Tibial artery (tissue), 4 donors: Measurements from ENCODE around the gene RAMAC.

Experiments
- DNase-seq, 2 donors: peaks; one replicate each; pipeline ENCODE4 v3.0.0-alpha.2; 2019
- H3K27ac ChIP-seq, 2 donors: fragments of 200-600 bp; sonication (generic) in 1 of 2; 1 replicate in 1 of 2; 2 replicates in 1 of 2; pipeline ENCODE4 v1.5.1; 2018 to 2019; ENCODE audit warnings: mild to moderate bottlenecking in 1 of 2
- H3K27me3 ChIP-seq, 2 donors: fragments of 200-600 bp; sonication (generic) in 1 of 2; one replicate each; pipeline versions ENCODE4 v1.5.1 to v1.6.0; 2016 to 2019
- H3K36me3 ChIP-seq, 3 donors: fragments of 200-600 bp; sonication (generic) in 2 of 3; one replicate each; pipeline ENCODE4 v1.5.1; 2016 to 2019; ENCODE audit warnings: mild to moderate bottlenecking in 2 of 3
- H3K4me1 ChIP-seq, 4 donors: fragments of 200-600 bp; sonication (generic) in 2 of 4; 1 replicate in 3 of 4; 2 replicates in 1 of 4; pipeline ENCODE4 v1.5.1; 2016 to 2019
- H3K4me3 ChIP-seq, 2 donors: fragments of 200-600 bp; sonication (generic) in 1 of 2; 1 replicate in 1 of 2; 2 replicates in 1 of 2; pipeline ENCODE4 v1.5.1; 2018 to 2019; ENCODE audit warnings: mild to moderate bottlenecking in 2 of 2
- H3K9me3 ChIP-seq, 3 donors: fragments of 200-600 bp; sonication (generic) in 1 of 3; one replicate each; pipeline ENCODE4 v1.5.1; 2016 to 2019
- intact Hi-C: fragments of 100-400 bp; cut with DNase I; formaldehyde crosslinking; loops from one replicate; pipeline ENCODE4 v1.15.0; 2023; ENCODE audit warnings: low total_unique reads
- TF ChIP-seq, protein P1 (sequence below), 2 experiments: fragments of 200-600 bp in 1 of 2; fragments of 450-650 bp in 1 of 2; IDR thresholded peaks; one replicate each; pipeline ENCODE4 v1.5.1; 2017 to 2019; ENCODE audit warnings: antibody characterized with exemption in 2 of 2, mild to moderate bottlenecking in 1 of 2, moderate library complexity in 1 of 2

RAMAC gene

GRCh38 chr15:82977076-82977475 is 8.9 kb upstream of the RAMAC start:
- Histone ChIP-seq H3K27me3 (no peaks in the 10 kb centered on the region), H3K4me1 (no peaks in the 10 kb centered on the region), H3K27ac (no peak overlapping the region), H3K4me3 (no peak overlapping the region), H3K9me3 (no peaks in the 10 kb centered on the region), H3K36me3 (no peaks in the 10 kb centered on the region)
- no peak for DNase-seq
- TF ChIP-seq, protein P1, sequence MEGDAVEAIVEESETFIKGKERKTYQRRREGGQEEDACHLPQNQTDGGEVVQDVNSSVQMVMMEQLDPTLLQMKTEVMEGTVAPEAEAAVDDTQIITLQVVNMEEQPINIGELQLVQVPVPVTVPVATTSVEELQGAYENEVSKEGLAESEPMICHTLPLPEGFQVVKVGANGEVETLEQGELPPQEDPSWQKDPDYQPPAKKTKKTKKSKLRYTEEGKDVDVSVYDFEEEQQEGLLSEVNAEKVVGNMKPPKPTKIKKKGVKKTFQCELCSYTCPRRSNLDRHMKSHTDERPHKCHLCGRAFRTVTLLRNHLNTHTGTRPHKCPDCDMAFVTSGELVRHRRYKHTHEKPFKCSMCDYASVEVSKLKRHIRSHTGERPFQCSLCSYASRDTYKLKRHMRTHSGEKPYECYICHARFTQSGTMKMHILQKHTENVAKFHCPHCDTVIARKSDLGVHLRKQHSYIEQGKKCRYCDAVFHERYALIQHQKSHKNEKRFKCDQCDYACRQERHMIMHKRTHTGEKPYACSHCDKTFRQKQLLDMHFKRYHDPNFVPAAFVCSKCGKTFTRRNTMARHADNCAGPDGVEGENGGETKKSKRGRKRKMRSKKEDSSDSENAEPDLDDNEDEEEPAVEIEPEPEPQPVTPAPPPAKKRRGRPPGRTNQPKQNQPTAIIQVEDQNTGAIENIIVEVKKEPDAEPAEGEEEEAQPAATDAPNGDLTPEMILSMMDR (IDR thresholded peaks at IDR 0.05), result no peak
- intact Hi-C loops, result no loop called here

- no peaks in the 10 kb centered on the region for H3K9me3 ChIP-seq
- no peaks in the 10 kb centered on the region for H3K36me3 ChIP-seq
- TF ChIP-seq, protein P1 (IDR thresholded peaks at IDR 0.05), result no peak
- H3K27me3 ChIP-seq, result no peaks in the 10 kb centered on the region
- no peaks in the 10 kb centered on the region for H3K4me1 ChIP-seq
- H3K4me3 ChIP-seq, result no peak overlapping the region
- intact Hi-C loops, result no loop called here
- no peak for DNase-seq
- no peak overlapping the region for H3K27ac ChIP-seq
Observed at GRCh38 chr15:82978438-82978837, 7.6 kb upstream of the RAMAC start.

DNA sequence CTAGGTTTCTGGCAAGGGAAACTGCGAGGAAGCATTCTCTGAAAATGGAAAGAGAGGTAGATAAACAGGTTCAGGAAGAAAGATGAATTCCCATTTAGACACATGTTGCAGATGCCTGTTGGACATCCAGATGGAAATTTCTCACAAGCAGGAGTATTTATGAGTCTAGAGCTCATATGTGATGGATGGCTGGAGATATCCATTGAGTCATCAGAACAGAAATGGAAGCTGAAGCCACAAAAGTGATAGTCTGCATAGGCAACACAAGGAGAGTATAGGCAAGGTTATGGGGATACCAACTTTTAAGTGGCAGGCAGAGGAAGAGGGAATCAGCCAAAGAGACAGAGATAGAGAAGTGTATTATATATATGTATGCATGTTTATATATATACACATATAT is 6.3 kb upstream of the RAMAC start:
- no peak overlapping the region for H3K27ac ChIP-seq
- intact Hi-C loops, result no loop called here
- no peaks in the 10 kb centered on the region for H3K36me3 ChIP-seq
- H3K4me3 ChIP-seq, result no peak overlapping the region
- no peak for DNase-seq
- H3K9me3 ChIP-seq, result no peaks in the 10 kb centered on the region
- H3K4me1 ChIP-seq, result no peaks in the 10 kb centered on the region
- TF ChIP-seq, protein P1 (IDR thresholded peaks at IDR 0.05), result no peak
- no peaks in the 10 kb centered on the region for H3K27me3 ChIP-seq

GRCh38 chr15:82980981-82981380 is 5.0 kb upstream of the RAMAC start:
- DNase-seq, result no peak
- H3K27ac ChIP-seq, result no peak overlapping the region
- no peak overlapping the region for H3K4me3 ChIP-seq
- H3K36me3 ChIP-seq, result no peaks in the 10 kb centered on the region
- TF ChIP-seq, protein P1 (IDR thresholded peaks at IDR 0.05), result no peak
- intact Hi-C loops, result no loop called here
- H3K4me1 ChIP-seq, result peaks cover 0 to 5% (median 4%) of the 10 kb centered on the region in 4 donors
- no peaks in the 10 kb centered on the region for H3K27me3 ChIP-seq
- no peaks in the 10 kb centered on the region for H3K9me3 ChIP-seq

GRCh38 chr15:82986442-82986780 is 401 bp downstream of the RAMAC start:
- intact Hi-C loops, result no loop called here
- peak overlapping the region; percentile 68 to 92 for H3K4me3 ChIP-seq
- TF ChIP-seq, protein P1 (IDR thresholded peaks at IDR 0.05), result no peak
- no peaks in the 10 kb centered on the region for H3K27me3 ChIP-seq
- H3K4me1 ChIP-seq, result peaks cover 0 to 18% (median 14%) of the 10 kb centered on the region in 4 donors
- DNase-seq, result no peak
- peak overlapping the region; percentile 75 to 78 for H3K27ac ChIP-seq
- H3K36me3 ChIP-seq, result peaks cover 20 to 21% (median 20%) of the 10 kb centered on the region in 3 donors
- H3K9me3 ChIP-seq, result no peaks in the 10 kb centered on the region

- intact Hi-C loops, result no loop called here
- H3K4me3 ChIP-seq, result no peak overlapping the region
- TF ChIP-seq, protein P1 (IDR thresholded peaks at IDR 0.05), result no peak
- H3K4me1 ChIP-seq, result peaks cover 0 to 2% (median 1%) of the 10 kb centered on the region in 4 donors
- no peaks in the 10 kb centered on the region for H3K9me3 ChIP-seq
- no peaks in the 10 kb centered on the region for H3K27me3 ChIP-seq
- no peak overlapping the region for H3K27ac ChIP-seq
- peaks cover 21 to 28% (median 24%) of the 10 kb centered on the region in 3 donors for H3K36me3 ChIP-seq
- no peak for DNase-seq
Observed at GRCh38 chr15:82992436-82992998, 6.5 kb downstream of the RAMAC start.
